SK-N-SH treated with all-trans-retinoic acid at 6 μM for 48 hours (cell line): ENCODE results near the gene CRISPLD2.

Source experiments
- ATAC-seq: fragments of 200-7000 bp; cut with Tn5 transposase; 3 replicates; pipeline ENCODE4 v1.9.1; 2020; ENCODE audit warnings: mild to moderate bottlenecking, moderate library complexity
- CSDC2 ChIP-seq: fragments of 250-450 bp; sonication (Bioruptor Pico); IDR thresholded peaks from 2 replicates; pipeline ENCODE4 v1.5.0; 2020; ENCODE audit warnings: mild to moderate bottlenecking, moderate library complexity
- CSRNP3 ChIP-seq: fragments of 250-450 bp; sonication (Bioruptor Pico); IDR thresholded peaks from 2 replicates; pipeline ENCODE4 v1.5.1; 2021; ENCODE audit warnings: mild to moderate bottlenecking, moderate library complexity
- ESRRG ChIP-seq: fragments of 250-450 bp; sonication (Bioruptor Pico); IDR thresholded peaks from 2 replicates; pipeline ENCODE4 v1.6.1; 2021; ENCODE audit warnings: mild to moderate bottlenecking
- GLIS3 ChIP-seq: fragments of 250-450 bp; sonication (Bioruptor Pico); IDR thresholded peaks from 2 replicates; pipeline ENCODE4 v1.5.0; 2020; ENCODE audit warnings: mild to moderate bottlenecking, moderate library complexity
- ISL1 ChIP-seq: fragments of 250-450 bp; sonication (Bioruptor Pico); IDR thresholded peaks from 2 replicates; pipeline ENCODE4 v2.1.2; 2022; ENCODE audit warnings: mild to moderate bottlenecking, moderate library complexity
- OSR1 ChIP-seq: fragments of 250-450 bp; sonication (Bioruptor Pico); IDR thresholded peaks from 2 replicates; pipeline ENCODE4 v1.8.0; 2022; ENCODE audit warnings: moderate library complexity, mild to moderate bottlenecking, inconsistent platforms
- PATZ1 ChIP-seq: fragments of 250-450 bp; sonication (Bioruptor Pico); IDR thresholded peaks from 2 replicates; pipeline ENCODE4 v1.8.0; 2020; ENCODE audit warnings: mild to moderate bottlenecking, moderate library complexity, borderline replicate concordance
- POU6F1 ChIP-seq: fragments of 250-450 bp; sonication (Bioruptor Pico); IDR thresholded peaks from 2 replicates; pipeline ENCODE4 v1.8.0; 2021; ENCODE audit warnings: low read depth, mild to moderate bottlenecking, moderate library complexity, borderline replicate concordance
- PPARA ChIP-seq: fragments of 250-450 bp; sonication (Bioruptor Pico); IDR thresholded peaks from 2 replicates; pipeline ENCODE4 v1.5.0; 2020; ENCODE audit warnings: mild to moderate bottlenecking, borderline replicate concordance
- RARB ChIP-seq: fragments of 250-450 bp; sonication (Bioruptor Pico); IDR thresholded peaks from 2 replicates; pipeline ENCODE4 v1.8.0; 2021; ENCODE audit warnings: mild to moderate bottlenecking, moderate library complexity
- SNAI2 ChIP-seq: fragments of 250-450 bp; sonication (Bioruptor Pico); IDR thresholded peaks from 2 replicates; pipeline ENCODE4 v1.5.0; 2020; ENCODE audit warnings: mild to moderate bottlenecking, moderate library complexity
- TCF4 ChIP-seq: fragments of 250-450 bp; sonication (Bioruptor Pico); IDR thresholded peaks from 2 replicates; pipeline ENCODE4 v1.8.0; 2021; ENCODE audit warnings: mild to moderate bottlenecking, moderate library complexity, borderline replicate concordance
- TOX ChIP-seq: fragments of 250-450 bp; sonication (Bioruptor Pico); IDR thresholded peaks from 2 replicates; pipeline ENCODE4 v1.8.0; 2021; ENCODE audit warnings: mild to moderate bottlenecking, moderate library complexity, borderline replicate concordance
- ZC3H10 ChIP-seq: fragments of 250-450 bp; sonication (Bioruptor Pico); IDR thresholded peaks from 2 replicates; pipeline ENCODE4 v1.5.1; 2021; ENCODE audit warnings: mild to moderate bottlenecking, moderate library complexity
- ZFP3 ChIP-seq: fragments of 250-450 bp; sonication (Bioruptor Pico); IDR thresholded peaks from 2 replicates; pipeline ENCODE4 v1.5.0; 2020; ENCODE audit warnings: mild to moderate bottlenecking, moderate library complexity
- ZFP30 ChIP-seq: fragments of 450-650 bp; formaldehyde crosslinking; IDR thresholded peaks from 2 replicates; pipeline ENCODE4 v1.5.0; 2022; ENCODE audit warnings: mild to moderate bottlenecking, moderate library complexity
- ZNF565 ChIP-seq: fragments of 450-650 bp; formaldehyde crosslinking; conservative IDR thresholded peaks from 2 replicates; pipeline ENCODE4 v1.5.0; 2020; ENCODE audit warnings: low read depth, mild to moderate bottlenecking, moderate library complexity
- ZNF70 ChIP-seq: fragments of 450-650 bp; formaldehyde crosslinking; IDR thresholded peaks from 2 replicates; pipeline ENCODE4 v1.5.0; 2020; ENCODE audit warnings: mild to moderate bottlenecking, moderate library complexity
- ZNF8 ChIP-seq: fragments of 450-650 bp; formaldehyde crosslinking; IDR thresholded peaks from 2 replicates; pipeline ENCODE4 v1.5.0; 2020; ENCODE audit warnings: mild to moderate bottlenecking, moderate library complexity
- TF ChIP-seq, protein P1 (sequence below): fragments of 250-450 bp; sonication (Bioruptor Pico); IDR thresholded peaks from 2 replicates; pipeline ENCODE4 v1.5.1; 2020; ENCODE audit warnings: low read depth, mild to moderate bottlenecking, moderate library complexity

Gene CRISPLD2

DNA sequence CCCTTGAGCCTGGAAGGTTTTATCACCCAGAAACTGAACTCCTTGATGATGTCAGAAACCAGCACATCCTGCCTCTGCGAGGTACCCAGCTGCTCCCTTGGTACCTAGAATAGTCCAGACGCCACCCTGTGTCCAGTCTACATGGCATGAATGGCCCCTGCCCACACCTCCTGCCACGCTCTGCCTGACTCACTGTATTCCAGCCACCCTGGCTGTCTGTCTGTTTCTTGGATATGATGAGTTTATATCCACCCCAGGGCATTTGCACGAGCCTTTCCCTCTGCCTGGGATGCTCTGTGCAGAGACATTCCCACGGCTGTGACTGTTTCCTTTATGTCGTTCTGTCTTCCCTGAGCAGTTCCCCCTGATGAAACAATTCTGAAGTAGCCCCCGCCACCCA is 68.7 kb downstream of the CRISPLD2 start:
- ATAC-seq, result no peak
- TF ChIP-seq CSRNP3 (CRISPR knock-in tag) (no peak), RARB (CRISPR knock-in tag) (no peak), TCF4 (CRISPR knock-in tag) (no peak), TOX (no peak), SNAI2 (no peak), ZC3H10 (CRISPR knock-in tag) (no peak), CSDC2 (CRISPR knock-in tag) (no peak), ZFP30 (no peak), ESRRG (CRISPR knock-in tag) (no peak)

- ATAC-seq, result no peak
- TF ChIP-seq PPARA (CRISPR knock-in tag), result no peak
- no peak for TF ChIP-seq PATZ1
- TF ChIP-seq ZC3H10 (CRISPR knock-in tag), result no peak
- no peak for TF ChIP-seq ESRRG (CRISPR knock-in tag)
- no peak for TF ChIP-seq TCF4 (CRISPR knock-in tag)
- TF ChIP-seq, protein P1, sequence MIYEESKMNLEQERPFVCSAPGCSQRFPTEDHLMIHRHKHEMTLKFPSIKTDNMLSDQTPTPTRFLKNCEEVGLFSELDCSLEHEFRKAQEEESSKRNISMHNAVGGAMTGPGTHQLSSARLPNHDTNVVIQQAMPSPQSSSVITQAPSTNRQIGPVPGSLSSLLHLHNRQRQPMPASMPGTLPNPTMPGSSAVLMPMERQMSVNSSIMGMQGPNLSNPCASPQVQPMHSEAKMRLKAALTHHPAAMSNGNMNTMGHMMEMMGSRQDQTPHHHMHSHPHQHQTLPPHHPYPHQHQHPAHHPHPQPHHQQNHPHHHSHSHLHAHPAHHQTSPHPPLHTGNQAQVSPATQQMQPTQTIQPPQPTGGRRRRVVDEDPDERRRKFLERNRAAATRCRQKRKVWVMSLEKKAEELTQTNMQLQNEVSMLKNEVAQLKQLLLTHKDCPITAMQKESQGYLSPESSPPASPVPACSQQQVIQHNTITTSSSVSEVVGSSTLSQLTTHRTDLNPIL (CRISPR knock-in tag), result no peak
- TF ChIP-seq ZNF8 (CRISPR knock-in tag), result no peak
- TF ChIP-seq ZFP3, result no peak
Observed at GRCh38 chr16:84889066-84889465, 69.3 kb downstream of the CRISPLD2 start.

- TF ChIP-seq SNAI2 (no peak), ZC3H10 (CRISPR knock-in tag) (no peak), GLIS3 (CRISPR knock-in tag) (no peak), TOX (no peak), CSDC2 (CRISPR knock-in tag) (no peak), ZNF565 (CRISPR knock-in tag) (no peak), ISL1 (CRISPR knock-in tag) (no peak), ZFP30 (no peak), ZFP3 (no peak), ZNF70 (CRISPR knock-in tag) (no peak), OSR1 (CRISPR knock-in tag) (no peak), TCF4 (CRISPR knock-in tag) (no peak), PATZ1 (no peak), ZNF8 (CRISPR knock-in tag) (no peak), POU6F1 (CRISPR knock-in tag) (no peak), ESRRG (CRISPR knock-in tag) (no peak), CSRNP3 (CRISPR knock-in tag) (no peak)
- TF ChIP-seq, protein P1 (CRISPR knock-in tag), result no peak
- ATAC-seq, result no peak
Observed at GRCh38 chr16:84890427-84890826, 70.6 kb downstream of the CRISPLD2 start.
